Fibroblast of lung (primary cell): ENCODE data around the gene MID1. TPM values are rescaled to one million over a fixed set of nuclear protein-coding genes. Genes with fewer than 3 reads are reported as not detected.

ENCODE experiments used
- DNase-seq, 2 donors: peaks; one replicate each; pipeline versions ENCODE4 v3.0.0 to v3.0.0-alpha.2; 2010; ENCODE audit warnings: low read depth in 2 of 2
- H2AFZ ChIP-seq: 2 replicates; pipeline ENCODE4 v1.5.1; 2012; ENCODE audit warnings: low read length, control low read depth, inconsistent platforms
- H3K27ac ChIP-seq: 2 replicates; pipeline ENCODE4 v1.5.1; 2011; ENCODE audit warnings: low read length, control low read depth; ENCODE audit not compliant: insufficient read depth
- H3K27me3 ChIP-seq: 2 replicates; pipeline ENCODE4 v1.5.1; 2011; ENCODE audit warnings: mild to moderate bottlenecking, low read length; ENCODE audit not compliant: control insufficient read depth, insufficient read depth
- H3K36me3 ChIP-seq: 2 replicates; pipeline ENCODE4 v1.5.1; 2011; ENCODE audit warnings: low read length; ENCODE audit not compliant: control insufficient read depth, insufficient read depth
- H3K4me1 ChIP-seq: 2 replicates; pipeline ENCODE4 v1.5.1; 2011; ENCODE audit warnings: low read length; ENCODE audit not compliant: control insufficient read depth, insufficient read depth; ENCODE audit errors: extremely low read depth
- H3K4me2 ChIP-seq: 2 replicates; pipeline ENCODE4 v1.5.1; 2011; ENCODE audit warnings: low read length, control low read depth; ENCODE audit not compliant: insufficient read depth; ENCODE audit errors: extremely low read depth
- H3K4me3 ChIP-seq, 4 experiments: fragments of 200-600 bp in 1 of 4; sonication (generic) in 1 of 4; replicated peaks in 1 of 4; 2 replicates each; pipeline ENCODE4 v1.5.1; 2011 to 2016; ENCODE audit warnings: low read length in 4 of 4, low read depth in 3 of 4, mild to moderate bottlenecking in 3 of 4, control low read depth in 2 of 4, inconsistent platforms in 1 of 4, mixed read lengths in 1 of 4; ENCODE audit not compliant: insufficient read depth in 1 of 4; ENCODE audit errors: control extremely low read depth in 1 of 4
- H3K79me2 ChIP-seq: 2 replicates; pipeline ENCODE4 v1.5.1; 2012; ENCODE audit warnings: mild to moderate bottlenecking, low read length, inconsistent platforms; ENCODE audit not compliant: control insufficient read depth, insufficient read depth
- H3K9ac ChIP-seq: 2 replicates; pipeline ENCODE4 v1.5.1; 2011; ENCODE audit warnings: mild to moderate bottlenecking, low read length, control low read depth; ENCODE audit not compliant: insufficient read depth
- H3K9me3 ChIP-seq: 2 replicates; pipeline ENCODE4 v1.5.1; 2012; ENCODE audit warnings: low read depth, low read length; ENCODE audit not compliant: control insufficient read depth, insufficient read depth
- H4K20me1 ChIP-seq: 2 replicates; pipeline ENCODE4 v1.5.1; 2011; ENCODE audit warnings: low read length; ENCODE audit not compliant: control insufficient read depth, insufficient read depth; ENCODE audit errors: extremely low read depth
- CTCF ChIP-seq, 2 donors: IDR thresholded peaks in 1 of 2; conservative IDR thresholded peaks in 1 of 2; 1 replicate in 1 of 2; 2 replicates in 1 of 2; pipeline ENCODE4 v1.5.1; 2011 to 2012; ENCODE audit warnings: low read length in 2 of 2, control low read depth in 1 of 2, inconsistent platforms in 1 of 2, low read depth in 1 of 2, mild to moderate bottlenecking in 1 of 2
- EZH2 ChIP-seq: IDR thresholded peaks from 2 replicates; pipeline ENCODE4 v1.5.1; 2012; ENCODE audit warnings: low read length, control low read depth, mild to moderate bottlenecking; ENCODE audit errors: missing control alignments
- polyA plus RNA-seq, 2 donors: library from polyadenylated mRNA; depleted of rRNA in 1 of 2; stranded (reverse) in 1 of 2; unstranded in 1 of 2; fragments of >200 nt; gene quantifications; 2 replicates each; pipeline ENCODE4 v1.2.1, GENCODE V29; 2011 to 2012; ENCODE audit warnings: missing spikeins in 1 of 2
- total RNA-seq: library from RNA; depleted of rRNA; stranded (reverse); fragments of >200 nt; gene quantifications from 2 replicates; pipeline ENCODE4 v1.2.1, GENCODE V29; 2014

MID1 gene
- total and polyA plus RNA-seq, 2 donors (not counting 1 experiment from before 2014, with no cell fraction given) = 20.3 to 27.7 TPM

GRCh38 chrX:10482261-10482660 is 138.1 kb downstream of the MID1 start:
- no peak overlapping the region for H3K9ac ChIP-seq
- H3K4me3 ChIP-seq = no peak overlapping the region
- no peak overlapping the region for H3K27ac ChIP-seq
- H4K20me1 ChIP-seq = no peaks in the 10 kb centered on the region
- no peaks in the 10 kb centered on the region for H3K9me3 ChIP-seq
- H3K79me2 ChIP-seq = no peaks in the 10 kb centered on the region
- H2AFZ ChIP-seq = no peak overlapping the region
- no peak overlapping the region for H3K4me2 ChIP-seq
- no peak for DNase-seq
- H3K36me3 ChIP-seq = no peaks in the 10 kb centered on the region
- no peaks in the 10 kb centered on the region for H3K27me3 ChIP-seq
- no peak for TF ChIP-seq EZH2
- no peak for TF ChIP-seq CTCF (conservative IDR thresholded peaks at IDR 0.05 in 1 of 2, IDR thresholded peaks at IDR 0.05 in 1 of 2; ENCODE audit: low read depth in 1 of 2, low read length in 2 of 2)
- peaks cover 2% of the 10 kb centered on the region for H3K4me1 ChIP-seq

- Histone ChIP-seq H3K4me1 (no peaks in the 10 kb centered on the region), H3K27me3 (no peaks in the 10 kb centered on the region), H3K4me3 (no peak overlapping the region), H3K4me2 (no peak overlapping the region), H2AFZ (no peak overlapping the region), H3K27ac (no peak overlapping the region), H4K20me1 (no peaks in the 10 kb centered on the region), H3K79me2 (no peaks in the 10 kb centered on the region), H3K36me3 (no peaks in the 10 kb centered on the region), H3K9ac (no peak overlapping the region), H3K9me3 (no peaks in the 10 kb centered on the region)
- TF ChIP-seq CTCF (conservative IDR thresholded peaks at IDR 0.05 in 1 of 2, IDR thresholded peaks at IDR 0.05 in 1 of 2; ENCODE audit: low read depth in 1 of 2, low read length in 2 of 2) = no peak
- no peak for TF ChIP-seq EZH2
- no peak for DNase-seq
Observed at GRCh38 chrX:10480861-10481260, 139.5 kb downstream of the MID1 start.

GRCh38 chrX:10479508-10479907 is 140.9 kb downstream of the MID1 start:
- no peaks in the 10 kb centered on the region for H3K9me3 ChIP-seq
- no peaks in the 10 kb centered on the region for H4K20me1 ChIP-seq
- no peaks in the 10 kb centered on the region for H3K4me1 ChIP-seq
- H3K27ac ChIP-seq = no peak overlapping the region
- TF ChIP-seq CTCF (conservative IDR thresholded peaks at IDR 0.05 in 1 of 2, IDR thresholded peaks at IDR 0.05 in 1 of 2; ENCODE audit: low read depth in 1 of 2, low read length in 2 of 2) (no peak), EZH2 (no peak)
- no peaks in the 10 kb centered on the region for H3K36me3 ChIP-seq
- no peak for DNase-seq
- H3K4me2 ChIP-seq = no peak overlapping the region
- H3K9ac ChIP-seq = no peak overlapping the region
- no peaks in the 10 kb centered on the region for H3K79me2 ChIP-seq
- H3K27me3 ChIP-seq = no peaks in the 10 kb centered on the region
- no peak overlapping the region for H2AFZ ChIP-seq
- H3K4me3 ChIP-seq = no peak overlapping the region
